MCF 10A (cell line): ENCODE measurements around the gene CYP27C1. TPM values are rescaled to one million over a fixed set of nuclear protein-coding genes. Genes with fewer than 3 reads are reported as not detected.

Source experiments
- BruUV-seq: library from RNA; stranded (reverse); fragments of 400-500 nt; replicated peaks from 2 replicates; lab custom pipeline; 2021; lab: Mats Ljungman, UMichigan
- CTCF ChIA-PET: fragments of 300-600 bp; sonication (Branson Sonifier 250); formaldehyde crosslinking; extraction: SDS; loops from one replicate; lab custom pipeline; 2021; ENCODE audit warnings: antibody characterized with exemption, inconsistent platforms; lab: Yijun Ruan, JAX
- POLR2A ChIA-PET: fragments of 300-600, 350-650 bp; sonication (Branson Sonifier 250); formaldehyde crosslinking; extraction: SDS; loops from one replicate; lab custom pipeline; 2020; ENCODE audit warnings: antibody characterized with exemption, inconsistent platforms; lab: Yijun Ruan, JAX
- DNase-seq: peaks from one replicate; pipeline ENCODE4 v3.0.0-alpha.2; 2018; ENCODE audit not compliant: unreplicated experiment
- H3K27ac Mint-ChIP-seq: one replicate; pipeline ENCODE4 v1.8.0; 2022; ENCODE audit warnings: mild to moderate bottlenecking, low read depth, mixed read lengths; ENCODE audit not compliant: unreplicated experiment
- H3K27me3 Mint-ChIP-seq: one replicate; pipeline ENCODE4 v1.8.0; 2022; ENCODE audit warnings: mixed read lengths; ENCODE audit not compliant: insufficient read depth, unreplicated experiment
- H3K36me3 Mint-ChIP-seq: one replicate; pipeline ENCODE4 v1.8.0; 2022; ENCODE audit warnings: mild to moderate bottlenecking, moderate library complexity, mixed read lengths; ENCODE audit not compliant: insufficient read depth, unreplicated experiment
- H3K4me1 Mint-ChIP-seq: one replicate; pipeline ENCODE4 v1.8.0; 2022; ENCODE audit warnings: mixed read lengths; ENCODE audit not compliant: insufficient read depth, unreplicated experiment
- H3K4me3 Mint-ChIP-seq: one replicate; pipeline ENCODE4 v1.8.0; 2022; ENCODE audit warnings: mild to moderate bottlenecking, moderate library complexity, mixed read lengths; ENCODE audit not compliant: unreplicated experiment
- H3K9me3 Mint-ChIP-seq: one replicate; pipeline ENCODE4 v1.8.0; 2022; ENCODE audit warnings: mixed read lengths; ENCODE audit not compliant: unreplicated experiment
- CTCF ChIP-seq: fragments of 200-600 bp; IDR thresholded peaks from one replicate; pipeline ENCODE4 v1.8.0; 2022; ENCODE audit warnings: antibody characterized with exemption, mild to moderate bottlenecking; ENCODE audit not compliant: unreplicated experiment
- intact Hi-C: fragments of 100-400 bp; cut with micrococcal nuclease; formaldehyde crosslinking; loops from 2 replicates; pipeline ENCODE4 v1.14.1; 2022
- total RNA-seq: library from RNA; stranded (reverse); gene quantifications from 2 replicates; pipeline ENCODE4 v1.2.3, GENCODE V29; 2022

Gene CYP27C1
- total RNA-seq, 1 experiment from 2014 or later: not detected

GRCh38 chr2:127256866-127257265 is 36.8 kb upstream of the CYP27C1 start:
- no peak for DNase-seq
- H3K4me3 Mint-ChIP-seq: no peak overlapping the region
- H3K36me3 Mint-ChIP-seq: peaks cover 39% of the 10 kb centered on the region
- BruUV-seq: no TSS peak
- H3K27ac Mint-ChIP-seq: no peak overlapping the region
- TF ChIP-seq CTCF: no peak
- H3K9me3 Mint-ChIP-seq: no peaks in the 10 kb centered on the region
- intact Hi-C loops: no loop called here
- ChIA-PET POLR2A (no interaction called here), CTCF (no interaction called here)
- H3K4me1 Mint-ChIP-seq: peaks cover 13% of the 10 kb centered on the region
- H3K27me3 Mint-ChIP-seq: no peaks in the 10 kb centered on the region

- CTCF ChIA-PET: interaction anchor here (0.8 kb wide), 1 partner anchor 120 kb away, joined by 4 read pairs; no protein-coding TSS in a partner anchor
- TF ChIP-seq CTCF: no peak
- POLR2A ChIA-PET: interaction anchor here (0.5 kb wide), 1 partner anchor 39 kb away, joined by 4 read pairs; no protein-coding TSS in a partner anchor
These were observed 36.3 kb upstream of the CYP27C1 start for GRCh38 chr2:127256381-127256780.

GRCh38 chr2:127255721-127256120 is 35.6 kb upstream of the CYP27C1 start:
- TF ChIP-seq CTCF: no peak
- POLR2A ChIA-PET: interaction anchor here (0.5 kb wide), 1 partner anchor 38 kb away, joined by 4 read pairs; no protein-coding TSS in a partner anchor
- intact Hi-C loops: no loop called here
- H3K36me3 Mint-ChIP-seq: peaks cover 34% of the 10 kb centered on the region
- no TSS peak for BruUV-seq
- DNase-seq: no peak
- no peaks in the 10 kb centered on the region for H3K9me3 Mint-ChIP-seq
- H3K4me3 Mint-ChIP-seq: no peak overlapping the region
- CTCF ChIA-PET: interaction anchor here (0.8 kb wide), 1 partner anchor 120 kb away, joined by 4 read pairs; no protein-coding TSS in a partner anchor
- H3K4me1 Mint-ChIP-seq: peaks cover 13% of the 10 kb centered on the region
- no peak overlapping the region for H3K27ac Mint-ChIP-seq
- H3K27me3 Mint-ChIP-seq: no peaks in the 10 kb centered on the region

More at GRCh38 chr2:127256381-127256780, 36.3 kb upstream of the CYP27C1 start:
- H3K4me3 Mint-ChIP-seq: no peak overlapping the region
- DNase-seq: no peak
- no peak overlapping the region for H3K27ac Mint-ChIP-seq
- no peaks in the 10 kb centered on the region for H3K27me3 Mint-ChIP-seq
- intact Hi-C loops: no loop called here
- H3K9me3 Mint-ChIP-seq: no peaks in the 10 kb centered on the region
- peaks cover 13% of the 10 kb centered on the region for H3K4me1 Mint-ChIP-seq
- BruUV-seq: no TSS peak
- peaks cover 39% of the 10 kb centered on the region for H3K36me3 Mint-ChIP-seq

- peaks cover 13% of the 10 kb centered on the region for H3K4me1 Mint-ChIP-seq
- H3K4me3 Mint-ChIP-seq: no peak overlapping the region
- H3K27ac Mint-ChIP-seq: no peak overlapping the region
- DNase-seq: no peak
- no peak for TF ChIP-seq CTCF
- H3K36me3 Mint-ChIP-seq: peaks cover 29% of the 10 kb centered on the region
- no TSS peak for BruUV-seq
- POLR2A ChIA-PET: no interaction called here
- intact Hi-C loops: no loop called here
- no peaks in the 10 kb centered on the region for H3K27me3 Mint-ChIP-seq
- CTCF ChIA-PET: no interaction called here
- no peaks in the 10 kb centered on the region for H3K9me3 Mint-ChIP-seq
These were observed 35.0 kb upstream of the CYP27C1 start for GRCh38 chr2:127255146-127255545.
